ENCODE data around the gene PDSS2.
"Not testable (repeated sequence)": the region's sequence is repeated elsewhere in the genome, so short reads cannot be mapped to it uniquely, and the experiment has no call there.

The PDSS2 gene

DNA sequence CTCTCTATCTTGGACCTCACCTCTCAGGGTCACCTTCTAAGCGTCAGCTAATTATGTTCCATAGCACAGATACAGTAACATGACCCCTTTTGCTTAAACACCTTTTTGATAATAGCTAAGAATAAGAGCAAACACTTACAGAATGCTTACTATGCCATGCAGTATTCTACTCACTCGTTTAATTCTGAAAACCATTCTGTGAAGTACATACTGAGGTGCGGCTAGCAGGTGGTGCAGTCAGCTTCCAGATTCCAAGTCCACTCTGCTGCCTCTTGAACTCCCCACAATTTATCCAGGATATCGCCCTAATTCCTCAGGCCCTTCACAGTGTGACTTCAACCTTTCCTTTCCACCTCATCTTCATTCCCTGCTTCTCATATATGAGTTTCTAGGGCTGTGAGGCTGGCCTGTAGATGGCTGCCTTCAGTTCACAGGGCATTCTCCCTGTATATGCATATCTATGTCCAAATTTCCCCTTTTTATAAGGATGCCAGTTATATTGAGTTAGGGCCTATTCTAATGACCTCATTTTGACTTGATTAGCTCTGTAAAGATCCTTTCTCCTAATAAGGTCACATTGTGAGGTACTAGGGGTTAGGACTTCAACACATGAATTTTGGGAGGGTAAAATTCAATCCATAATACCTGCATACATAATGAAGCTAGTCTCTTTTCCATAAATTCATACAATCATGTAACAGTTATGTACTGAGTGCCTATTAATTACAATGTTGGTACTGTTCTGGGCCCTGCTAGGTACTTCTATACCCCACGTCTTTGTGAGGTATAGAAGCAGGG lies 130.1 kb downstream of the PDSS2 start:
- no peak for DNase-seq (ENCODE audit: low read depth in 4 of 4, low spot score in 1 of 4)

DNA sequence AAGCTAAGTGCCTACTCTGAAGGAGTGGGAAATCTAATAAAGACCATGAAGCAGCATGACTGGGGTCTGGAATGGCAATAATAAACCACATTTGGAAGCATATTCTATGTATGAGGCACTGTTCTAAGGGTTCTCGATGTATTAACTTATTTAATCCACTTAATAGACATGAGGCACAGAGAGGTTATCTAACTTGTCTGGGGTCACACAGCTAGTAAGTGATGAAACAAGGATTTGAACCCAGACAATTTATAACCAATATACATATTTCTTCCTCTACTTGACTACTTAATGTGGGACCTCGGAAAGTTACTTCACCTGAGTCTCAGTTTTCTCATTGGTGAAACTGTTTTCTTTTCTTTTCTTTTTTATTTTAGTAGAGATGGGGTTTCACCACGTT lies 131.3 kb downstream of the PDSS2 start:
- DNase-seq (ENCODE audit: low read depth in 4 of 4, low spot score in 1 of 4) = no peak

DNA sequence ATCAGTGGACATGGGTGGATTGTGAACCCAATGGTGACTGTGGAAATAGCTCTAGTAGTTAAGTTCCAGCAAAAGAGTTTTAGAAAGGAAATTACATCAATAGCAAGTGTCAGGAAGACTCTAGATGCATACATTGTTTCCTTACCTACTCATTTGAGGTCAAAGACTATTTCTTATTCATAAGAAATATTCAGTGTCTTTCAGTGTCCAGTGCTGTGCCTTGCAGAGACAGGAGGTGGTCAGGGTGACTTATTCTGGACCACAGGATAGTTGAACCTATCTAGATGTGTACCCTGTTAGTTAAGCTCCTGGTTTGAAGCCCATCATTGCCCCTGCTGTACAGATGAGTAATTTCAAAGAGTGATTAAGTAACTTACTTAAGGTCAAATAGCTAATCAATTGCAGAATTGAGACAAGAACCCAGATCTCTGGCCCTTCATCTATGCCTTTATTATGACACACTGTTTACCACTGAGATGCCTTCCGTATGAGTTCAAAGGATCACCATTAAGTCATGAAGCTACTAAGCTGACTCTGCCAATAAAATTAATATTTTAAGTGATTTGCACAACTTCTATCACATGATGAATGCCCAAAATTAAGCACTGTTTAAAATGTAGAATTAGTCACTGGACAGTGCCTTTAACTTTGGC lies 136.1 kb downstream of the PDSS2 start:
- no peak for DNase-seq (ENCODE audit: low read depth in 4 of 4, low spot score in 1 of 4)

DNA sequence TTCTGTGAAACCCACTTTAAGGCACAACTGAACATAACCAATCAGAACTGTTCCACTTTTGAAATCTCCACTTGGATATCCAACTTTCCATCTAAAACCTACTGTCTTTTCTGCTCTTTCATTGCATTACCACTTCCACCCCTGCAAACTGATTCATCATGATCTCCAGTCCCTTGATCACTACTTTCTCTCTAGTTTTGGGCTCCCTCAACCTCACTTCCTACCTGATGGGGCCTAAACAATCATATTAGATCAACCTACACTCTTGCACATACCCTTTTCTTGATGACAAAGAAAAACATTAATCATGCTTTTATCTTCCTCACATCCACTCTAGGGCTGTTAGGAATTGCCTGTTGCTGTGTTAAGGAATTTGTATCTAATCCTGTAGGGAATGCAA lies 137.6 kb downstream of the PDSS2 start:
- no peak for DNase-seq (ENCODE audit: low read depth in 4 of 4, low spot score in 1 of 4)

DNA sequence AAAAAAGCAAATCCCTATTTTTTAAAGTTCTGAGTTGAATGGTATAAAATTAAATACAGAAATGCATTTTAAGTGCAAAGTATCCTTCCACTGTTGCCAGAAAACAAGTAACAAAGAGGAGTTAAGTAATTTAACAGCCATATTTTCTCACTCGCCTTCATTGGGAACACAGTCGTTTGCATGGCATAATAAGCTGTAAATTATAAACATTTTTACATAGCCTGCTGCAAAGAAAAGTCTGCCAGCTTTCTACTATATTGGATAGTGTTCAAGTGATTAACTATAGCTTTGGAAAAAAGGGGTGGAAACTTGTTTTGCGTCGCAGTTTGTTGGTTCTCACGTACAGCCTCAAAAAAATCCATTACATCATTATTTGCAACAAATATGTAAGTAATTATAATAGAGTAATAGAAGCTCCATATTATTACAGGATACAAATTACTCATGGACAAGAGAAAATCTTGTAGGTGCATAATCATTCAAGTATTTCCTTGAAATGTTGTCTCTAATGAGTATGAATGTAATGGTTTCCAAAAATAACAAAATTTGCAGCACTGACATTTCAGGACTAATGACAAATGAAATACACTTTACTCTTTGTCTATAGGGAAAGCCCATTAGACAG lies 139.3 kb downstream of the PDSS2 start:
- DNase-seq (ENCODE audit: low read depth in 4 of 4, low spot score in 1 of 4) = no peak

DNA sequence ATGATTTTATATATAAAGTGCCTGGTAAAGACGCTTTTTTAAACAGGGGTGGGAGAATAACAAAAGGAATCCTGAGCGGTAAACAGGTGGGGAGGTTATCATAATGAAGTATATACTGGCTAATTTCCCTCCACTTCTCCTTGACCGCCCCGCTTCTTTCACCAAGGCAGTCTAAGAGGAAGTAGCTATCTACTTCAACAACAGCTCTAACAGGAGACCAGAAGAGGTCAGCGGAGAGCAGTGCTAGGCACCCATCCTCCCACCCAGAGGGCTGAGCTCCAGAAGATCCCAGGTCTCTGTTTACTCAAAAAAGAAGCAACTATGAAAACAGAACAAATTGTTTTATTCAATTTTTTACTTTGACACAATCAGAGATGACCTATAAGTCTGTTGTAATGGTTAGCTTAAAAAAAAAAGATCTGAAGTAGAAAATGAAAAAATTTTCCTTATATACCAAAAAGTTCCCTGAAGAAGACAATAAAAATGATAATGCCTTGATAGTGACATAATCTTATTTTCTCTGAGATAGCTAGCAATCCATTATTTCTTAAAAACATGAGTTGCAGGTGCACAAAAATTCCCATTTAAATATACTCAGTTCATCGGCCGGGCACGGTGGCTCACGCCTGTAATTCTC lies 141.1 kb downstream of the PDSS2 start:
- no peak for DNase-seq (ENCODE audit: low read depth in 4 of 4, low spot score in 1 of 4)

DNA sequence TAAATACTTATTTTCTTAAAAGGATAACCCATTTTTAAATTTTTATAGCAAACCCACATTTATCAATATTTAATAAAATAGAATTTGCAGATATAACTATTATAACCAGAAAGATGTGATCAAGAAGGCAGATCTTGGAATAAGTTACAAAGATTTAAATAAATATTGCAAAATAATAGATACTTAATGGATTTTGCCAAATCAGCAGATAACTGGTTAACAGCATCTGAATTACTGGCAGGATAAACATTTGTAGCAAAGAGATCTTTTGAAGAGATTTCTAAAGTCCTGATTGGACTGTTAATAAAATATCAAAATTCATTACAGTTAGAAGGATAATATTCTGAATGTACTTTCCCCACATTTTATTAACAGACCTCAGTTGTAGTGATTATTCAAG lies 144.2 kb downstream of the PDSS2 start:
- DNase-seq (ENCODE audit: low read depth in 4 of 4, low spot score in 1 of 4) = no peak

DNA sequence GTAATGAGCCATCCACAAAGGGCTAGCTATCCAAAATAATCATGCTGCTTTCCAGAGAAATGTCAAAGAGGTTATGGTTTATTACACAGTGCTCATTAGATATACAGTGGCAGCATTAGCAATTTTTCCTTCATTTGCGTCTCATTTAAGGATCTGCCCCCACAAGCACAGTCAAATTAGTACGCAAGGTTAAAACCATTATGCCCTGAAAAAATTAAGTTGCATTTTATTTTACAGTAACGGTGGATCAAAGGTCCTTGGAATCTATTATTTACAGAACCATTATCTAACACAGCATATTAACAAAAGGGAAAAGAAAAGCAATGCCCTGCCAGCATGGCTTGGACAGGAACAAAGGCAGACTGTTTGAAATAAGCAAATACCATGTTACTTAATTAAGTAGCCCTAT lies 144.8 kb downstream of the PDSS2 start:
- no peak for DNase-seq (ENCODE audit: low read depth in 4 of 4, low spot score in 1 of 4)

DNA sequence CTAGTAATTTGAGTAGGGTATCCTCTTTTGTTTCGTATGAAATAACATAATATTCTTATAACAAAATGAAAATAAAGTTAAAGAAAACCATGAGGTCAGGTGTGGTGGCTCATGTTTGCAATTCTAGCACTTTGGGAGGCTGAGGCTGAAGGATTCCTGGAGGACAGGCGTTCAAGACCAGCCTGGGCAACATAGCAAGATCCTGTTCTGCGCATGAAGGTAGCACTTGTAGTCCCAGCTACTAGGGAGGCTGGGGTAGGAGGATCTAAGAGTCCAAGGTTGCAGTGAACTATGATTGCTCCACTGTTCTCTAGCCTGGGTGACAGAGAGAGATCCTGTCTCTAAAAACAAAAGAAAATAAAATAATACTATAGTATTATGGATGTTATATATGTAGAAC lies 145.6 kb downstream of the PDSS2 start:
- no peak for DNase-seq (ENCODE audit: low read depth in 4 of 4, low spot score in 1 of 4)

DNA sequence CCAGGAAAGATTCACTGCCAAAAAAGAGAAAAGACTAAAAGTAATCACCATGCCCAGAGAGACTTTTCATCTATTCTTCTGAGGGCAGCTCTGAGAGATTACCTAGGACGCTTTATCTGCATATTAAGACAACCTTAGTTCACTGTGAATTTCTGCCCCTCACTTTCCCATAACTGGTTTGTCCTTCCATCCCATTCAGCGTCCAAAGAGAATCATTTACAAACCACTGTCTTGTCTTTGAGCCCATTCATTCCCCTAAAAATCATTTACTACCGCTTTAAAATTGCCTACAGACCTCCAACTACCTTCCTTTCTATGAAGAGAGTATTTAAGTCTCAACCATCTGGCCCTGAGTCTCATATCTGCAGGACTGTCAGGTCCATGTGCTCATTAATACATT lies 149.0 kb downstream of the PDSS2 start:
- no peak for DNase-seq (ENCODE audit: low read depth in 4 of 4, low spot score in 1 of 4)

DNA sequence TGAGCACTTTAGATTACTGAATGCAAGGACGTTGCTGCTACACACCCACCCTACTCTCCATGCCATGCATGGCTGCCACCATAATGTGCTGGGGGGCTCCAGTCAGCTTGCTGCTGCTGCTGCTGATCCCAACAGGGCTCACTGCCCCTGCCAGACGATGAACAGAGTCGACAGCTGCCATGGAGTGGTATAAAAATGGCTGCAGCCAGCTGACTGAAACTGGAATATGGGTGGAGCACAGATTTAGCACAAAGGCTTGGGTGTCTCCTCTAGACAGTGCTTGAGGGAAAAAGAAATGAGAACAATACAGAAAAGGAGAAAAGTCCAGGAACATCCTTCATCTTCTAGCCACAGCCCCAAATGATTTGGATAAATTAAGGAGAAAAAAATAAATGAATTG lies 150.7 kb downstream of the PDSS2 start:
- no peak for DNase-seq (ENCODE audit: low read depth in 4 of 4, low spot score in 1 of 4)

DNA sequence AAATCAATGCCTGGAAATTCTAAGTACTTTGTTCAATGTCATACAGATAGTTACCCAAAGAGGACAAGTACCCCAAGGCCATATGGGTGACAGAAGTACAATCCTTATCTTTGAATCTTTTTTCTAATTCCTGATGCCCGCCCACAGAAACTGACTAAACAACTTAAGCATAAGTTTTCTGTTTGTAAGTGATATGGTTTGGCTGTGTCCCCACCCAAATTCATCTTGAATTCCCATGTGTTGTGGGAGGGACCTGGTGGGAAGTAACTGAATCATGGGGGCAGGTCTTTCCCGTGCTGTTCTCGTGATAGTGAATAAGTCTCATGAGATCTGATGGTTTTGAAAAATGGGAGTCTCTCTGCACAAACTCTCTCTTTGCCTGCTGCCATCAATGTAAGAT lies 153.4 kb downstream of the PDSS2 start:
- not testable (repeated sequence) for DNase-seq (ENCODE audit: low read depth in 4 of 4, low spot score in 1 of 4)

DNA sequence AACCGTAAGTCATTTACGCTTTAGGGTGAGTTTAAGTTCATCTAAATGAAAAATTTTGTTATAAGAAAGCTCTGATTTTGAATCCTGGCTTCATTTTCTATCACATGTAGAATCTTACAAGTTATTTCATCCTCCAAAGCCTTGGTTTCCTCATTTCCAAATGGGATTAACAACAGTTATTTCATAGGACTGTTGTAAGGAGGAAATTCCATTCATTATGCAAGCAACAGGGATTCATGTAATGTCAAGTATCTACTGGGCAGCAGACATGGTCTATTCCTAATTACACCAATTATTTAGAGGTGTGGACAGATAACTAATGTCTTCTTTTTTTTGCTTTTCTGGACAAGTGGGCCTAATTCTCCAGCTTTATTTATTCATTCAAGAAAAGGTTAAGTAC lies 154.0 kb downstream of the PDSS2 start:
- no peak for DNase-seq (ENCODE audit: low read depth in 4 of 4, low spot score in 1 of 4)

DNA sequence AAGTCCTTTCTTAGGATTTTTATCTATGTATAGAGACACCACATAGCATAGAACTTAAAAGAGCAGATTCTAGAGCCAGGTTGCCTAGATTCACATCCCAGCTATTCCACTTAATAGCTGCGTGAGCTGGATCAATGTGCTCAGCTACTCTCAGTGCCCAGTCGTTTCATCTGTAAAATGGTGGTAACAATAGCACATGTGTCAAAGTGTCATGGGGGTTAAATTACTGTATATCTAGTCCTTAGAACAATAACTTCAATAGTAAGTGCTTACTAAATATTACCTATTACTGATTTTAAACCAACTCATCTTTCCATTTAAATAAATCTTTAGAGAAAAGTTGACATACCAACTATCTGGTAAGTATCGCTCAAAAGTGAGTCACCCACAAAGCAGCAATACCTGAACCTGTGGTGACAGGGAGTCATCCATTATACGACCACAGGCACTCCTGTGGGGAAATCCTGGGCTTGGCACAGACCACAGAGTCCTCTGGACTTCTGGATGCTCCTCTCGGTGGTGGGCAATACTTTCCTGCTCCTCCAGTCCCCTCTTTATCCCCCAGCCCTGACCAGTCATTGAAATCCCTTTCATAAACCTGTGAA lies 154.8 kb downstream of the PDSS2 start:
- peak in 1 of 4 experiments; percentile 34 for DNase-seq (ENCODE audit: low read depth in 4 of 4, low spot score in 1 of 4)

DNA sequence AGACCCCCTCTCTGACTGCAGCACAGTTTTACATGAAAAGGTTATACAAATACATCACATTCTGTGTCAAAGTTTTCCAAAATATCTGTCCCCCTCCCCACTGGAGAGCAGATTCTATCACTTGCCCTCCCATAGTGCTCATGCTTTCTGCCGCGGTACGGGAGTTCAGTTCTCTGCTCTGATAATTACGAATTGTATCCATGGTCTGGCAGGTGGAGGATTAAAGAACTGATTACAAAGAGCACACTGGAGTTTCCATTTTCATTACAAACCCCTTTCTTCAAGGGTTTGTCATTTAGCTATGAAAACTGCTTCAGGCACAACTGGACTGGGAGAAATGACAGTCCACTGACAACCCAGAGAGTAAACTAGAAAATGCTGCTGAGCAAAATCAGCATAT lies 166.0 kb downstream of the PDSS2 start:
- no peak for DNase-seq (ENCODE audit: low read depth in 4 of 4, low spot score in 1 of 4)

DNA sequence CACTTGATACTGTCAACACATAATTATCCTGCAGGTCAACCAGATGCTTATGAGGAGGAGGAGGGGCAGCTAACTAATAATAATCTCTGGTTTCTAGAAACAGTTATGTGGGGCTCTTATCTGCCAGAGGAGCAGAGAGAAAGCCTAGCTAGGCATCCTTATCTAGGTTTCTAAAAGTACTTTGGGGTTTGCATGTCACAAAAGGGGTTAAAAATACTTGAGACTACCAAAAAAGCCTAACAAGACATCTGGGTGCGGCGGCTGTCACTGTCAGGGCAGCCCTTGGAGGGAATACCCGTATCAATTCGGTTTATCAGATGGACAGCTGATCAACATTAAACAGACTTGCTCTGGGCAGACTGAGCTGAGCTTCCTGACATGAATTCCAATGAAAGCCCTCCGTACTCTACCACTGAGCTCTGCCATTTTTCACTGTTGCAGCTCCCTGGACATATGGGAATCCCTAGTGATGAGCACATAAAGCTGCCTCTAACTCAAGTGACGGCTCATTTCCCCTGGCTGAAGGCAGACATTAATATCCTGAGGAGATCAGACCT lies 166.6 kb downstream of the PDSS2 start:
- no peak for DNase-seq (ENCODE audit: low read depth in 4 of 4, low spot score in 1 of 4)

DNA sequence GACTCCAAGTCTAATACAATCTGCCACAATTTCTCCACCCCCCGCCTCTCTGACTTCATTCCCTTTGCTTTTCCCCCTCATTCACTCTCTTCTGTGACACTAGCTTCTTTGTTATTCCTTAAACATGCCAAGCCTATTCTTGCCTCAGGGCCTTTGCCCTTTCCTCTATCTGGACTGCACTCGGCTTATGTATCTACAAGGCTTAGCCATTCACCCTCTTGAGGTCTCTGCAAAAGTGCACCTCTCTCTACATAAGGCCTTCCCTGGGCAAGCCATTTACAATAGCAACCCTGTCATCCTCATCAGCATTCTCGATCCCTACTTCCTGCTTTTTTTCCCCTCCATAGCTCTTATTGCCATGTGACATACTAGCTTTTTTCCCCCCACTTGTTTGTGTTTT lies 168.9 kb downstream of the PDSS2 start:
- DNase-seq (ENCODE audit: low read depth in 4 of 4, low spot score in 1 of 4) = no peak

DNA sequence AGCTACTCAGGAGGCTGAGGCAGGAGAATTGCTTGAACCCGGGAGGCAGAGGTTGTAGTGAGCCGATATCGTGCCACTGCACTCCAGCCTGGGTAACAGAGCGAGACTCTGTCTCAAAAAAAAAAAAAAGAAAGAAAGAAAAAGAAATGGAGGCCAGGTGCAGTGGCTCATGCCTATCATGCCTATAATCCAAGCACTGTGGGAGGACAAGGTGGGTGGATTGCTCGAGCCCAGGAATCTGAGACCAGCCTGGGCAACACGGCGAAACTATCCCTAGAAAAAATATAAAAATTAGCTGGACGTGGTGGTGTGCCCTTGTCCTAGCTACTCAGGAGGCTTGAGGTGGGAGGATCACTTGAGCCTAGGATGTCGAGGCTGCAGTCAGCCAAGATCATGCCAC lies 170.1 kb downstream of the PDSS2 start:
- not testable (repeated sequence) for DNase-seq (ENCODE audit: low read depth in 4 of 4, low spot score in 1 of 4)

DNA sequence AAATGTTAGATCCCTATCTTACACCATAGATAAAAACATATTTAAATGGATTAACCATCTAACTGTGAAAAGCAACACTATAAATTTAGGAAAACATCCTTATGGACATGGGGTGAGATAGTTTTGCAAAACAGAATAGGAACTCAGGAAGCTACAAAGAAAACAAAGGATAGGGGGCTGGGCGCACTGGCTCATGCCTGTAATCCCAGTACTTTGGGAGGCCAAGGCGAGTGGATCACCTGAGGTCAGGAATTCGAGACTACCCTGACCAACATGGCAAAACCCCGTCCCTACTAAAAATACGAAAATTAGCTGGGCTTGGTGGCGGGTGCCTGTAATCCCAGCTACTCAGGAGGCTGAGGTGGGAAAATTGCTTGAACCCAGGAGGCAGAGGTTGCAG lies 173.7 kb downstream of the PDSS2 start:
- not testable (repeated sequence) for DNase-seq (ENCODE audit: low read depth in 4 of 4, low spot score in 1 of 4)

DNA sequence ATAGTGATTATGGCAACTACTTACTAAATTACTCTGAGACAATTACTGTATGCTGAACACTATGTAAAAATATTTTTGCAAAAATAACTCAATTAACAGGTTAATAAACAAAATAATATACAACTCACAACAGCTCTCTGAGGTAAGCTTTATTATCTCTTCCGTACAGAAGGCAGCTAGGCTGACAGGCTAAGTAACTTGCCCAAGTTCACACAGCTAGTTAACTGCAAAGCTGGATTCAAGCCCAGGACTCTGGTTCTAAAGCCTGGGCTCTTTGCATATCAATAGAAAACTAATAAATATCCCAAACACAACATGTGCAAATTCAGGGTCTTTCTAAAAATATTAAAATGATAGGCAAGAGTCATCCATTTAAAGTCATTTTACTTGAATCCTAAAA lies 174.6 kb downstream of the PDSS2 start:
- no peak for DNase-seq (ENCODE audit: low read depth in 4 of 4, low spot score in 1 of 4)

DNA sequence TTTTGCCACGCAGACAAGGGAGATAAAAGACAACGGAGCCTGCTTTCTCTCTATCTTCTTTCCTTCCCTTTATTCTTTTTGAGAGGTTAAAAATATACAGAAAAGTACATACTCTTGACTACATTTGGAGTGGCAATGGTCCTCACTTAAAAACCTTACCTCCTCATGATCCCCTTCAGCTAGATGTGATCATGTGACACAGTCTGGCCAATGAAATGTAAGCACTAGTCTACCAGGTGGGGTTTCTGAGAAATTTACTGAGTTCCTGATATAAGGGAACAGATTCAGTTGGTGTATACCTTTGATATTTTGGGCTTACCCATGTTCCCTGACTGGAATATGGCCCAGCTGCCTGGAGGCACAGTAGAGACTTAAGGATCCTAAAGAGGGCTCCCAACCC lies 178.6 kb downstream of the PDSS2 start:
- DNase-seq (ENCODE audit: low read depth in 4 of 4, low spot score in 1 of 4) = no peak
